B cell (primary cell): ENCODE results near the gene PARN. TPM values are rescaled to one million over a fixed set of nuclear protein-coding genes. Genes with fewer than 3 reads are reported as not detected.

ENCODE experiments used
- ATAC-seq: fragments of 200-7000 bp; cut with Tn5 transposase; one replicate; pipeline ENCODE4 v1.10.0; 2021; ENCODE audit warnings: low read depth, mild to moderate bottlenecking, moderate number of reproducible peaks, moderate library complexity
- CTCF ChIA-PET: fragments of 350-600 bp; sonication (Branson Sonifier 250); formaldehyde crosslinking; loops from one replicate; lab custom pipeline; 2021; ENCODE audit warnings: antibody characterized with exemption, inconsistent platforms; lab: Charles Lee
- POLR2A ChIA-PET: fragments of 350-600 bp; sonication (Branson Sonifier 250); formaldehyde crosslinking; loops from one replicate; lab custom pipeline; 2021; ENCODE audit warnings: antibody characterized with exemption; lab: Charles Lee
- DNase-seq: peaks from one replicate; pipeline ENCODE4 v3.0.0; 2013
- H2AFZ ChIP-seq: 2 replicates; pipeline ENCODE4 v1.6.1; 2012; ENCODE audit warnings: mild to moderate bottlenecking, low read depth, low read length; ENCODE audit not compliant: insufficient read depth, poor library complexity, severe bottlenecking
- H3K27ac ChIP-seq, 2 donors: 1 replicate in 1 of 2; 2 replicates in 1 of 2; pipeline ENCODE4 v1.5.1; 2012 to 2013; ENCODE audit warnings: low read length in 2 of 2, mild to moderate bottlenecking in 2 of 2, moderate library complexity in 1 of 2
- H3K27me3 ChIP-seq, 4 experiments: fragments of 200-600 bp in 1 of 4; sonication (generic) in 1 of 4; replicated peaks in 1 of 4; 1 replicate in 2 of 4; 2 replicates in 2 of 4; pipeline versions ENCODE4 v1.6.1 to v1.7.0; 2013 to 2016; ENCODE audit warnings: low read length in 3 of 4, mild to moderate bottlenecking in 2 of 4, mixed read lengths in 1 of 4, moderate library complexity in 1 of 4; ENCODE audit not compliant: insufficient read depth in 4 of 4, control insufficient read depth in 3 of 4; ENCODE audit errors: control extremely low read depth in 1 of 4
- H3K36me3 ChIP-seq, 2 experiments: replicated peaks in 1 of 2; 1 replicate in 1 of 2; 2 replicates in 1 of 2; pipeline versions ENCODE4 v1.6.1 to v1.7.1; 2013; ENCODE audit warnings: low read length in 1 of 2; ENCODE audit not compliant: insufficient read depth in 2 of 2, control insufficient read depth in 1 of 2; ENCODE audit errors: control extremely low read depth in 1 of 2, extremely low read depth in 1 of 2
- H3K4me1 ChIP-seq, 2 donors: fragments of 200-600 bp in 1 of 2; sonication (generic) in 1 of 2; 1 replicate in 1 of 2; 2 replicates in 1 of 2; pipeline versions ENCODE4 v1.5.1 to v1.6.1; 2013 to 2017; ENCODE audit warnings: low read length in 2 of 2; ENCODE audit not compliant: control insufficient read depth in 2 of 2, insufficient read depth in 2 of 2
- H3K4me2 ChIP-seq: replicated peaks from 2 replicates; pipeline ENCODE3; 2012; ENCODE audit warnings: mild to moderate bottlenecking, low read depth, low read length; ENCODE audit not compliant: poor library complexity, severe bottlenecking
- H3K4me3 ChIP-seq, 5 experiments: fragments of 200-600 bp in 1 of 5; sonication (generic) in 1 of 5; 1 replicate in 3 of 5; 2 replicates in 2 of 5; pipeline versions ENCODE4 v1.5.1 to v1.7.0; 2011 to 2016; ENCODE audit warnings: low read length in 4 of 5, mild to moderate bottlenecking in 4 of 5, low read depth in 2 of 5, control low read depth in 1 of 5, moderate library complexity in 1 of 5; ENCODE audit not compliant: insufficient read depth in 1 of 5; ENCODE audit errors: control extremely low read depth in 1 of 5, extremely low read depth in 1 of 5
- H3K79me2 ChIP-seq: fragments of 200-600 bp; sonication (generic); one replicate; pipeline ENCODE4 v1.6.0; 2016; ENCODE audit warnings: low read length; ENCODE audit not compliant: control insufficient read depth, insufficient read depth
- H3K9ac ChIP-seq: fragments of 200-600 bp; sonication (generic); 2 replicates; pipeline ENCODE4 v1.6.1; 2017; ENCODE audit warnings: mild to moderate bottlenecking, low read length, moderate library complexity
- H3K9me3 ChIP-seq, 3 donors: one replicate each; pipeline versions ENCODE4 v1.6.1 to v1.7.1; 2013; ENCODE audit warnings: low read length in 2 of 3; ENCODE audit not compliant: control insufficient read depth in 2 of 3, insufficient read depth in 1 of 3; ENCODE audit errors: control extremely low read depth in 1 of 3
- H4K20me1 ChIP-seq: 2 replicates; pipeline ENCODE4 v1.6.0; 2012; ENCODE audit warnings: mild to moderate bottlenecking, low read length; ENCODE audit not compliant: insufficient read depth, control insufficient read depth, poor library complexity, severe bottlenecking
- H3K27ac Mint-ChIP-seq: one replicate; pipeline ENCODE4 v1.8.0; 2021; ENCODE audit warnings: mixed read lengths
- H3K27me3 Mint-ChIP-seq: one replicate; pipeline ENCODE4 v1.8.0; 2021; ENCODE audit warnings: mixed read lengths
- H3K4me1 Mint-ChIP-seq: one replicate; pipeline ENCODE4 v1.8.0; 2021; ENCODE audit warnings: mixed read lengths
- H3K4me3 Mint-ChIP-seq: one replicate; pipeline ENCODE4 v1.8.0; 2021; ENCODE audit warnings: mixed read lengths
- H3K9me3 Mint-ChIP-seq: one replicate; pipeline ENCODE4 v1.8.0; 2022; ENCODE audit warnings: mixed read lengths; ENCODE audit not compliant: insufficient read depth
- CTCF ChIP-seq: fragments of 200-600 bp; IDR thresholded peaks from one replicate; pipeline ENCODE4 v1.8.0; 2022; ENCODE audit warnings: antibody characterized with exemption, mild to moderate bottlenecking
- EZH2 ChIP-seq: IDR thresholded peaks from 2 replicates; pipeline ENCODE4 v1.6.1; 2012; ENCODE audit warnings: borderline replicate concordance, low read depth, mild to moderate bottlenecking, moderate library complexity, low read length; ENCODE audit not compliant: insufficient read depth, poor library complexity, severe bottlenecking
- WGBS: methylation state at CpG from one replicate; pipeline ENCODE4 v1.1.5; 2013; ENCODE audit warnings: missing lambda C conversion rate; ENCODE audit not compliant: insufficient coverage; 5-methylcytosine and 5-hydroxymethylcytosine counted together
- intact Hi-C: fragments of 100-400 bp; cut with micrococcal nuclease; formaldehyde crosslinking; loops from one replicate; pipeline ENCODE4 v1.10.0; 2022
- polyA plus RNA-seq: library from polyadenylated mRNA; depleted of rRNA; stranded (reverse); fragments of >200 nt; gene quantifications from 2 replicates; pipeline ENCODE4 v1.2.3, GENCODE V29; 2012
- total RNA-seq, 2 donors: library from RNA; stranded (reverse); fragments of 120-200 nt in 1 of 2; gene quantifications; 1 replicate in 1 of 2; 2 replicates in 1 of 2; pipeline versions ENCODE4 v1.2.3 to v1.2.4, GENCODE V29; 2013 to 2022

PARN gene
- total and polyA plus RNA-seq, 2 donors (not counting 1 experiment from before 2014, with no cell fraction given) = 25.3 to 62.2 TPM

GRCh38 chr16:14449790-14450480 lies 180.1 kb downstream of the PARN start:
- Histone ChIP-seq H3K9ac (no peak overlapping the region), H3K4me1 (no peaks in the 10 kb centered on the region), H3K4me2 (no peak overlapping the region), H3K79me2 (no peaks in the 10 kb centered on the region), H3K27me3 (no peaks in the 10 kb centered on the region), H4K20me1 (no peaks in the 10 kb centered on the region), H3K9me3 (no peaks in the 10 kb centered on the region), H3K36me3 (peaks cover 0 to 22% of the 10 kb centered on the region in 2 experiments), H3K4me3 (no peak overlapping the region), H2AFZ (no peak overlapping the region), H3K27ac (no peak overlapping the region)
- no peaks in the 10 kb centered on the region for H3K9me3 Mint-ChIP-seq
- H3K4me1 Mint-ChIP-seq = no peaks in the 10 kb centered on the region
- ChIA-PET POLR2A (no interaction called here), CTCF (no interaction called here)
- no peak overlapping the region for H3K27ac Mint-ChIP-seq
- intact Hi-C loops = no loop called here
- WGBS = no CpG with 5 or more reads among the region's 4 CpGs
- DNase-seq (no peak), ATAC-seq (no peak)
- TF ChIP-seq EZH2 (no peak), CTCF (no peak)
- no peak overlapping the region for H3K4me3 Mint-ChIP-seq
- H3K27me3 Mint-ChIP-seq = no peaks in the 10 kb centered on the region

DNA sequence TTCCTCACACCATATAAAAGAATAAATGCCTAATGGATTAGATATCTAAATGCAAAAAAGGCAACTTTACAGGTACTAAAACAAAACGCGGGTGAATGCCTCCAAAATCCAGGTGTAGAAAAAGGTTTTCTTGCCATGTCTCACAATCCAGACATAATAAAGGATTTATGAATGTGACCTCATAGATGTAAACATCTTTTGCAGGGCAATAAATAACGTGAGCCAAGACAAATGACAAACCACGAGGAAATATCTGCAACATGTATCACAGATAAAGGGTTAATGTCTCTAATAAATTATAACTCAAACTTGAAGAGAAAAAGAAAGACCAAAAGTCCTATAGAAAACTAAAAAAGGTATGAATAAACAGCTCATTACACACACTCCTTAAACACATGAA lies 180.7 kb downstream of the PARN start:
- no peaks in the 10 kb centered on the region for H3K9me3 ChIP-seq
- ChIA-PET POLR2A (no interaction called here), CTCF (no interaction called here)
- no peak overlapping the region for H2AFZ ChIP-seq
- intact Hi-C loops = no loop called here
- H3K4me3 ChIP-seq = no peak overlapping the region
- H3K4me3 Mint-ChIP-seq = no peak overlapping the region
- no peak for ATAC-seq
- no peaks in the 10 kb centered on the region for H3K27me3 ChIP-seq
- H3K27ac Mint-ChIP-seq = no peak overlapping the region
- no peak overlapping the region for H3K9ac ChIP-seq
- no peaks in the 10 kb centered on the region for H3K79me2 ChIP-seq
- H3K27ac ChIP-seq = no peak overlapping the region
- no peaks in the 10 kb centered on the region for H3K9me3 Mint-ChIP-seq
- H3K4me2 ChIP-seq = no peak overlapping the region
- no peaks in the 10 kb centered on the region for H3K4me1 Mint-ChIP-seq
- H4K20me1 ChIP-seq = no peaks in the 10 kb centered on the region
- DNase-seq = no peak
- H3K27me3 Mint-ChIP-seq = no peaks in the 10 kb centered on the region
- TF ChIP-seq CTCF (no peak), EZH2 (no peak)
- H3K4me1 ChIP-seq = no peaks in the 10 kb centered on the region
- no CpG with 5 or more reads among the region's 4 CpGs for WGBS
- peaks cover 0 to 25% of the 10 kb centered on the region in 2 experiments for H3K36me3 ChIP-seq
